Measurements from ENCODE around the gene C2orf42.

- TF ChIP-seq CBX5 (IDR thresholded peaks at IDR 0.05; ENCODE audit: low read depth): no peak
- TF ChIP-seq BRCA1 (IDR thresholded peaks at IDR 0.05; ENCODE audit: low read depth, low read length): no peak
- TF ChIP-seq CEBPB (IDR thresholded peaks at IDR 0.05; ENCODE audit: borderline replicate concordance in 1 of 2, low read depth in 2 of 2, low read length in 2 of 2): no peak
- TF ChIP-seq, protein P1, sequence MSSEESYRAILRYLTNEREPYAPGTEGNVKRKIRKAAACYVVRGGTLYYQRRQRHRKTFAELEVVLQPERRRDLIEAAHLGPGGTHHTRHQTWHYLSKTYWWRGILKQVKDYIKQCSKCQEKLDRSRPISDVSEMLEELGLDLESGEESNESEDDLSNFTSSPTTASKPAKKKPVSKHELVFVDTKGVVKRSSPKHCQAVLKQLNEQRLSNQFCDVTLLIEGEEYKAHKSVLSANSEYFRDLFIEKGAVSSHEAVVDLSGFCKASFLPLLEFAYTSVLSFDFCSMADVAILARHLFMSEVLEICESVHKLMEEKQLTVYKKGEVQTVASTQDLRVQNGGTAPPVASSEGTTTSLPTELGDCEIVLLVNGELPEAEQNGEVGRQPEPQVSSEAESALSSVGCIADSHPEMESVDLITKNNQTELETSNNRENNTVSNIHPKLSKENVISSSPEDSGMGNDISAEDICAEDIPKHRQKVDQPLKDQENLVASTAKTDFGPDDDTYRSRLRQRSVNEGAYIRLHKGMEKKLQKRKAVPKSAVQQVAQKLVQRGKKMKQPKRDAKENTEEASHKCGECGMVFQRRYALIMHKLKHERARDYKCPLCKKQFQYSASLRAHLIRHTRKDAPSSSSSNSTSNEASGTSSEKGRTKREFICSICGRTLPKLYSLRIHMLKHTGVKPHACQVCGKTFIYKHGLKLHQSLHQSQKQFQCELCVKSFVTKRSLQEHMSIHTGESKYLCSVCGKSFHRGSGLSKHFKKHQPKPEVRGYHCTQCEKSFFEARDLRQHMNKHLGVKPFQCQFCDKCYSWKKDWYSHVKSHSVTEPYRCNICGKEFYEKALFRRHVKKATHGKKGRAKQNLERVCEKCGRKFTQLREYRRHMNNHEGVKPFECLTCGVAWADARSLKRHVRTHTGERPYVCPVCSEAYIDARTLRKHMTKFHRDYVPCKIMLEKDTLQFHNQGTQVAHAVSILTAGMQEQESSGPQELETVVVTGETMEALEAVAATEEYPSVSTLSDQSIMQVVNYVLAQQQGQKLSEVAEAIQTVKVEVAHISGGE (CRISPR knock-in tag; IDR thresholded peaks at IDR 0.05): no peak
- TF ChIP-seq JUND (IDR thresholded peaks at IDR 0.05; ENCODE audit: low read depth, low read length): no peak
These were observed 62.8 kb downstream of the C2orf42 start for GRCh38 chr2:70128005-70128404.
